ENCODE results near the gene RABGGTA.
A peak's percentile ranks its signal among the peaks of the same experiment; 100 is the strongest.

DNA sequence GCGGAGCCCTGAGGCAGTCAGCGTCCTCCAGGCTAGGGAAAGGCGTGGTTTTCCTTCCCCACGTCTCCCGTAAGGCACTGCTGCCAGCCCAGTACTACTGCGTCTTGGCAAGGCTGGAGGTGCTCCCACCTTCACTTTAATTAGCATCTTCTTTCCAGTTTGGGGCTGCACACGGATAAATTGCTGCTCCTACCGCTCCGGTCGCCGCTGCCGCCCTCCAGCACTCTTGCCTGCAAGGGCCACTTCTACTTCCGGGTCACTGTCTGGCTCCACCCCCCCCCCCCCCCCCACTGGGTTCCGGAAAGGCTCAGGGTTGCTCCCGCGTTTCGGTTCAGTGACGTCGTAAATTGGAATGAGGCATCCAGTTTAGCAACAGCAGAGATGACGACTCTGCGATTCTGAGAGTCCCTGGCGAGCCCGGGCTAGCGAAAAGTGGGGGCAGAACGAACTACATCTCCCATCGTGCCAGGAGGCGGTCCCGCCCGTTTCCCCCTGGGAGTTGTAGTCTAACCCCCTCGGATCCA lies 39.2 kb downstream of the RABGGTA start, which contains the start of gene NEDD8:
- TF ChIP-seq, protein P1, sequence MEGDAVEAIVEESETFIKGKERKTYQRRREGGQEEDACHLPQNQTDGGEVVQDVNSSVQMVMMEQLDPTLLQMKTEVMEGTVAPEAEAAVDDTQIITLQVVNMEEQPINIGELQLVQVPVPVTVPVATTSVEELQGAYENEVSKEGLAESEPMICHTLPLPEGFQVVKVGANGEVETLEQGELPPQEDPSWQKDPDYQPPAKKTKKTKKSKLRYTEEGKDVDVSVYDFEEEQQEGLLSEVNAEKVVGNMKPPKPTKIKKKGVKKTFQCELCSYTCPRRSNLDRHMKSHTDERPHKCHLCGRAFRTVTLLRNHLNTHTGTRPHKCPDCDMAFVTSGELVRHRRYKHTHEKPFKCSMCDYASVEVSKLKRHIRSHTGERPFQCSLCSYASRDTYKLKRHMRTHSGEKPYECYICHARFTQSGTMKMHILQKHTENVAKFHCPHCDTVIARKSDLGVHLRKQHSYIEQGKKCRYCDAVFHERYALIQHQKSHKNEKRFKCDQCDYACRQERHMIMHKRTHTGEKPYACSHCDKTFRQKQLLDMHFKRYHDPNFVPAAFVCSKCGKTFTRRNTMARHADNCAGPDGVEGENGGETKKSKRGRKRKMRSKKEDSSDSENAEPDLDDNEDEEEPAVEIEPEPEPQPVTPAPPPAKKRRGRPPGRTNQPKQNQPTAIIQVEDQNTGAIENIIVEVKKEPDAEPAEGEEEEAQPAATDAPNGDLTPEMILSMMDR (IDR thresholded peaks at IDR 0.05 in 4 of 5, conservative IDR thresholded peaks at IDR 0.05 in 1 of 5) = no peak
- peak; percentile 54 to 81 for TF ChIP-seq POLR2A (IDR thresholded peaks at IDR 0.05)

Measured in gastrocnemius medialis (tissue), 4 donors.